ENCODE results near the gene ADAMTS15. TPM values are rescaled to one million over a fixed set of nuclear protein-coding genes. Genes with fewer than 3 reads are reported as not detected.

The ADAMTS15 gene
- total RNA-seq, 6 donors from 2014 or later, result 2.5 to 23.0 (median 7.2) TPM

- no peaks in the 10 kb centered on the region for H3K9me3 ChIP-seq
- H3K4me3 ChIP-seq, result no peak overlapping the region
- H3K36me3 ChIP-seq, result no peaks in the 10 kb centered on the region
- TF ChIP-seq POLR2AphosphoS5 (IDR thresholded peaks at IDR 0.05), result no peak
- TF ChIP-seq EP300 (IDR thresholded peaks at IDR 0.05), result no peak
- TF ChIP-seq CTCF (IDR thresholded peaks at IDR 0.05), result no peak
- no peak for TF ChIP-seq POLR2A (IDR thresholded peaks at IDR 0.05)
- no peak for ATAC-seq (ENCODE audit: low FRiP score in 2 of 2)
- H3K4me1 ChIP-seq, result peaks cover 0 to 9% (median 4%) of the 10 kb centered on the region in 4 donors
- H3K27me3 ChIP-seq, result no peaks in the 10 kb centered on the region
- no peak for DNase-seq
- WGBS, 2 donors, result 71 to 84% methylated on average over 6 of the region's 6 CpGs
- H3K27ac ChIP-seq, result no peak overlapping the region
Measured at GRCh38 chr11:130439876-130440275, 8.6 kb upstream of the ADAMTS15 start.

- ATAC-seq (ENCODE audit: low FRiP score in 2 of 2), result no peak
- Histone ChIP-seq H3K4me1 (no peaks in the 10 kb centered on the region), H3K4me3 (no peak overlapping the region), H3K27me3 (no peaks in the 10 kb centered on the region), H3K36me3 (no peaks in the 10 kb centered on the region), H3K9me3 (no peaks in the 10 kb centered on the region), H3K27ac (no peak overlapping the region)
- no peak for DNase-seq
- no peak for TF ChIP-seq CTCF (IDR thresholded peaks at IDR 0.05)
- TF ChIP-seq EP300 (IDR thresholded peaks at IDR 0.05), result no peak
- TF ChIP-seq POLR2A (IDR thresholded peaks at IDR 0.05), result no peak
- no peak for TF ChIP-seq POLR2AphosphoS5 (IDR thresholded peaks at IDR 0.05)
- WGBS, 2 donors, result 94% methylated on average over 2 of the region's 2 CpGs
Measured at GRCh38 chr11:130441719-130442118, 6.7 kb upstream of the ADAMTS15 start.

GRCh38 chr11:130442737-130443136, 5.7 kb upstream of the ADAMTS15 start:
- H3K36me3 ChIP-seq, result no peaks in the 10 kb centered on the region
- H3K4me1 ChIP-seq, result no peaks in the 10 kb centered on the region
- no peak overlapping the region for H3K27ac ChIP-seq
- TF ChIP-seq POLR2A (IDR thresholded peaks at IDR 0.05), result no peak
- no peak for TF ChIP-seq CTCF (IDR thresholded peaks at IDR 0.05)
- TF ChIP-seq POLR2AphosphoS5 (IDR thresholded peaks at IDR 0.05), result no peak
- no peak for TF ChIP-seq EP300 (IDR thresholded peaks at IDR 0.05)
- no peaks in the 10 kb centered on the region for H3K9me3 ChIP-seq
- WGBS, 2 donors, result 73 to 81% methylated on average over 4 of the region's 4 CpGs
- no peak overlapping the region for H3K4me3 ChIP-seq
- H3K27me3 ChIP-seq, result no peaks in the 10 kb centered on the region
- DNase-seq, result no peak
- peak in 1 of 2 donors; percentile 55 for ATAC-seq (ENCODE audit: low FRiP score in 2 of 2)

DNA sequence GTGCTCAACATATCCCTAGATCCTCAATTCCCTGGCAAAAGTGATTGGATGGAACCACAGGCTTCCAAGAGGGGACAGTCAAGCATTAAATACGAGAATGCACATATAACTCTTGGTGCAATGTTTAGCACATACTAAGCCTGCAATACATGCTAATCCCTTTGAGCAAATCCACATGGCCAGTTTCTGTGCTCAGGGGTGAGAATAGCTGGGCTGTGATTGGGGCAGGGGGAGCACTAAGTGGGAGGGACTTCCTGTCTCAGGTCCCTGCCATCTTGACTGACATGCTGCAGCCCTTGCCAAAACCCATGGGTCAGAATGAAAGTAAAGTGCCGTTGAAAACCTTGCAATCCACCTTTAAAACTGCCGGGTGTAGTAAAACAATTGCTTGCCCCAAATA, 2.7 kb upstream of the ADAMTS15 start:
- 69 to 75% methylated on average over 3 of the region's 3 CpGs for WGBS, 2 donors
- TF ChIP-seq CTCF (IDR thresholded peaks at IDR 0.05) (no peak), EP300 (IDR thresholded peaks at IDR 0.05) (no peak), POLR2AphosphoS5 (IDR thresholded peaks at IDR 0.05) (no peak), POLR2A (IDR thresholded peaks at IDR 0.05) (no peak)
- no peak for DNase-seq

GRCh38 chr11:130448039-130448415, 418 bp upstream of the ADAMTS15 start:
- no peak for TF ChIP-seq POLR2A (IDR thresholded peaks at IDR 0.05)
- no peak for TF ChIP-seq CTCF (IDR thresholded peaks at IDR 0.05)
- no peak for TF ChIP-seq POLR2AphosphoS5 (IDR thresholded peaks at IDR 0.05)
- TF ChIP-seq EP300 (IDR thresholded peaks at IDR 0.05), result no peak
- WGBS, 2 donors, result 9% methylated on average over 11 of the region's 11 CpGs

More for the DNA sequence above, 2.7 kb upstream of the ADAMTS15 start:
- H3K27ac ChIP-seq, result no peak overlapping the region
- H3K4me1 ChIP-seq, result peaks cover 8 to 24% (median 14%) of the 10 kb centered on the region in 4 donors
- no peaks in the 10 kb centered on the region for H3K9me3 ChIP-seq
- peaks cover 0 to 17% (median 1%) of the 10 kb centered on the region in 4 donors for H3K27me3 ChIP-seq
- no peak for ATAC-seq (ENCODE audit: low FRiP score in 2 of 2)
- H3K36me3 ChIP-seq, result no peaks in the 10 kb centered on the region
- H3K4me3 ChIP-seq, result no peak overlapping the region

More at GRCh38 chr11:130448039-130448415, 418 bp upstream of the ADAMTS15 start:
- peaks cover 8 to 24% (median 14%) of the 10 kb centered on the region in 4 donors for H3K4me1 ChIP-seq
- H3K9me3 ChIP-seq, result no peaks in the 10 kb centered on the region
- DNase-seq, result no peak
- H3K27me3 ChIP-seq, result peaks cover 0 to 17% (median 1%) of the 10 kb centered on the region in 4 donors
- peak overlapping the region in 2 of 4 donors; percentile 72 to 80 for H3K27ac ChIP-seq
- H3K4me3 ChIP-seq, result peak overlapping the region in 3 of 4 donors; percentile 54 to 68 (median 63)
- ATAC-seq (ENCODE audit: low FRiP score in 2 of 2), result no peak
- no peaks in the 10 kb centered on the region for H3K36me3 ChIP-seq

All from upper lobe of left lung (tissue), 6 donors.